T-helper 2 cell (primary cell): ENCODE results near the gene NOL11.
"Not testable (repeated sequence)": the region's sequence is repeated elsewhere in the genome, so short reads cannot be mapped to it uniquely, and the experiment has no call there.

ENCODE experiments used
- DNase-seq, 5 experiments: peaks; one replicate each; pipeline versions ENCODE4 v3.0.0 to v3.0.0-alpha.2; 2012 to 2022
- total RNA-seq, 2 donors: gene quantifications; one replicate each; lab custom pipeline; 2026; lab: John Stamatoyannopoulos, UW

The NOL11 gene
- 104 to 110 reads per million in 2 donors for total RNA-seq

DNA sequence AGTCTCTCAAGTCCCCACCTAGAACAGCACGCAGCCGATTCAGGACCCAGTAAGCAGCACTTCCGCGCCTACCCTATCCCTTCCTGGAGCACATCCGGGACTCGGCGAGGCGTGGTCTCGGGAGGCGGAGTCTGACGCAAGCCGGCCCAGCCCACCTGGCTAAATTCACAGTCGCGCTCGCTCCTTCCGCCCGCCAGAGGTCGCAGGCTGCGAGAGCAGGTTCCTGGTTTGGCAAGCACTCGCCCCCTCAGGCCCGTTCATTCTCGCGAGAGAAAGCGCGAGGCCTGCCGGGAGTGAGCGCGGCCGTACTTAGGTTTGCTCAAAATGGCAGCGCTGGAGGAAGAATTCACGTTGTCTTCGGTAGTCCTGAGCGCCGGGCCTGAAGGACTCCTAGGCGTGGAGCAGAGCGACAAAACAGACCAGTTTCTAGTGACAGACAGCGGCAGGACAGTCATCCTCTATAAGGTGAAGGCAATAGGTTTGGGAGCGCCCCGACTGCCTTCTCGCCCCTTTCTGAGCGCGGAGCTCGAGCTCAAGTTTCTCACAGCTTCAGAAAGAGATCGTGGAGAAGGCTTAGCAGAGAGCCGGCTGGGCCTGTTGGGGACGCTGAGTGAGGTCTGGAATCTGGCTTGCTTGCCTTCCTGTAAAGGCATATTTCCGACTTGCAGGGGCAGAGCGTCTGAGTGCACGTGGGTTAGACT lies at the start of gene NOL11:
TSS of gene NOL11 (plus strand) at position 313 of the 701 bp plus-strand sequence. CDS start at position 325, 12 bp downstream.
- DNase-seq = peak; percentile 96 to 99 (median 99)

- DNase-seq = no peak
Measured at GRCh38 chr17:67671493-67671892, 46.2 kb upstream of the NOL11 start.

DNA sequence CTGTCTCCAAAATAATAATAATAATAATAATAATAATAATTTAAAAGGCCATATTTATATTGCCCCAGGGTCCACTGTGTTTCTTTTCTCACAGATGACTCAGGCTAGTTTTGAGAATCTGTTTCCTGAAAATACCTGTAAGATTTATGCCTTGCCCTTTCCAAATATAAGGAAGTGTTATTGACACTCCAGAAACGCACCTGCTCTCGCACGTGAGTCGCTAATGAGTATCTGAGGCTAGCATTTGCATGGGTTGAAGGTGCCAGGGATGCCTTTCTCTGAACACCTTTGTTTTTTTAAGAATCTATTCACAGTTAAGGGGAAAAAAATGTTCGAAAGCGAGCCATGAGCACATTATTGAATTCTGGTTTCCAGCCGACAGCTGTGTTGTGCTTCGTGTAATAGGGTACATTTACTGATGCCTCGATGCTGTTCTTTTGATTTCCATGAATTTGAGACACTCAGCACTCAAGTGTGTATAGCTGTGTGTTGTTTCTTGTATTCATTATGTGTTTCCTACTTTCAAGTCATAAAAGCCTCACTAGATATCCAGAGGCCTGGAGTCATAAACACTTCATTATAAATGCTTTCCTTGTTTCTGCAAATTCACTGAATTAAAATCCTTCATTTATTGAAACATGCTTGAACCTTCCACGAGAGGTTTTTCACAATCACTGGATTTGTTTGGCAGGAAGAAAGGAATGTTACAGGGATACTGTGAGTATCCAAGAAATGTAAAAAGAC lies 45.0 kb upstream of the NOL11 start:
- DNase-seq = no peak

DNA sequence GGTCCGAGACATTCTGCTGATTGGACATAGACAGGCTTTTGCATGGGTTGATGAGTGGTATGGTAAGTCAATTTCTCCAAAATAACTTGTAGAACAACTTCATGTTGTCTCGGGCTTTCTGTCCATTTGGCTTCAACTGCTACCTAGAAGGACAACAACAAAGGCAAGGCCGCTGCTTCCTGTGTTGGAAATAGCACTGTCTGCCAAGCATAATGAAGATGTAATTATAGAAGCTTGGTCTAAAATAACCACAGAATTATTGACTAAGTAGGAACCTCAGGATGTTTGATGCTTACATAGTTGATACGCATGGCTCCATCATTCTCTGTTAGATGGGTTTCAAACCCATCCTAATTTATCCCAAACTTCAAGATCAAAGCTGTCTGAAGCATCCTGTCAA lies 42.3 kb upstream of the NOL11 start:
- DNase-seq = no peak

- DNase-seq = no peak
Measured at GRCh38 chr17:67676305-67676704, 41.4 kb upstream of the NOL11 start.

GRCh38 chr17:67678414-67678813 lies 39.3 kb upstream of the NOL11 start:
- DNase-seq = no peak

- DNase-seq = no peak
Measured at GRCh38 chr17:67679225-67679624, 38.5 kb upstream of the NOL11 start.

GRCh38 chr17:67679721-67680120 lies 38.0 kb upstream of the NOL11 start:
- DNase-seq = no peak

- no peak for DNase-seq
Measured at GRCh38 chr17:67680445-67681224, 37.1 kb upstream of the NOL11 start.

DNA sequence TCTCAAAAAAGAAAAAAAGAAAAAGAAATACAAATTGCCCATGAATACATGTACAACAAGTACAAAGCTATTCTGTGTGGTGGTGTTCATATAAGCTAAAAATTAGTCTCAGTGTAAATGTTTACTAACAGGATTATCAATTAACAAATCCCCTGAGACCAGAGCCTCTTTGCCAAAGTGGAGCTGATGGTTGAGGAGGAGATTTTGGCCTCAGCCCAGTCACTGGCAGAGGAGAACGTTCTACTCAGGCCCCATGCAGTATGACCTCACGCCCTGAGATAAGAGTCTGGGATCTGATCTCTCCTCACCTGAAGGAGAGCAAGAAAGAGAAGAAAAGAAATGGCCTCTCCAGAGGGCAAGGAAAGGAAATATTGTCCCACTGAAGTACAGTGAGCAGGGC lies 35.5 kb upstream of the NOL11 start:
- DNase-seq = no peak

- DNase-seq = no peak
Measured at GRCh38 chr17:67685351-67685750, 32.4 kb upstream of the NOL11 start.

DNA sequence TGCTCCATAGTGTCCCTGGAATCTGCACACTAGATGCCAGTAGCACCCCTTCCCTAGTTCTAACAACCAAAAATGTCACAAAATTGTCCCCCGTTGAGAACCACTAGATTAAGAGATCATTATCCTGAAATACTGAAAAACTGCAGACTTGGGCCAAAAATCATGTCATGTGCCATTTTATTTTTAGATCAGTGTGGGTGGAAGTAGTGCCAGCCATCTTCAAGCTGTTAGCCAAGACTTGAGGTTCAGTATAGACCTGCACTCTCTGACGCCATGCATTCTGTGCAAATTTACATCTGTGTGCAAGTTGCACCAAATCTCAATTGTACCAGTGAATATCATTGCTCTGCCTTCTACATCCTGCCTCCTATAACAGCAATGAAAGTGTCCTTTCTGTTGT lies 31.5 kb upstream of the NOL11 start:
- DNase-seq = no peak

GRCh38 chr17:67687511-67687910 lies 30.2 kb upstream of the NOL11 start:
- no peak for DNase-seq

GRCh38 chr17:67689534-67690177 lies 28.1 kb upstream of the NOL11 start:
- peak in 3 of 5 experiments; percentile 6 to 52 (median 27) for DNase-seq

DNA sequence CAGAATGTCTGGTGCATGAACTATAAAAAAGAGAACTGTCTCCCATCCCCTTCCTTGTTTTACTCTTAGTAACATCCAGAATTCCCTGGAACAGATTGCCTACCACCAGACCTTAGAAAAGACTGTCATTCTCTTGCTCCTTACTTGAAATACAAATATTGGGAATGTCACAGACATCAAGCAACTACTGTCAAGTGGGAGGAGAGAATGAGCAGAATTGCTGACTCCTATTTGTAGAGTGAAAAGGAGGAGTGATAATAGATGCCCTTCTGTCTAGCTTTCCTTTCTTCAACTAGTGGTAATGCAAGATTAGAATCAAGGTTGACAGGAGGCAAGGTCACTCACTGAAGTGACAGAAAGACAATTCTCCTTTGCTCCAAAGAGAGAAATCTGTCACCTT lies 23.9 kb upstream of the NOL11 start:
- DNase-seq = no peak

DNA sequence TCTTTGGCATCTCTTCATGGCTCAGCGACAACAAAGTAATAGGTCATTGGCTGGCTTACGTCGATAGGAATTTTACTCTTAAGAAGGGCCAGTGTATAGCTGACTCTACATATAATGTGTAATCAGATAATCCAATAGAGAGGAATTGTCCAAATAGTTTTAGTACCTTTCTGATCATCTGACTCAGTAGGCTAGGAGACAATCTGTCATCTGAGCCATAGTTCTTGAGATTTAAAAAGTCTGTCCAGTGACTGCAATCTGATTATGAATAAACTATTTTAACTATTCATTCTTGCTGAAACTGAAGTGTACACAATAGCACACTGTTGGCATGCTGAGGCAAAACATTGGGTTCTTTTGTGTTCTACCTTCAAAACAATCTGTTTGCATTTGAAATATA lies 21.4 kb upstream of the NOL11 start:
- no peak for DNase-seq

DNA sequence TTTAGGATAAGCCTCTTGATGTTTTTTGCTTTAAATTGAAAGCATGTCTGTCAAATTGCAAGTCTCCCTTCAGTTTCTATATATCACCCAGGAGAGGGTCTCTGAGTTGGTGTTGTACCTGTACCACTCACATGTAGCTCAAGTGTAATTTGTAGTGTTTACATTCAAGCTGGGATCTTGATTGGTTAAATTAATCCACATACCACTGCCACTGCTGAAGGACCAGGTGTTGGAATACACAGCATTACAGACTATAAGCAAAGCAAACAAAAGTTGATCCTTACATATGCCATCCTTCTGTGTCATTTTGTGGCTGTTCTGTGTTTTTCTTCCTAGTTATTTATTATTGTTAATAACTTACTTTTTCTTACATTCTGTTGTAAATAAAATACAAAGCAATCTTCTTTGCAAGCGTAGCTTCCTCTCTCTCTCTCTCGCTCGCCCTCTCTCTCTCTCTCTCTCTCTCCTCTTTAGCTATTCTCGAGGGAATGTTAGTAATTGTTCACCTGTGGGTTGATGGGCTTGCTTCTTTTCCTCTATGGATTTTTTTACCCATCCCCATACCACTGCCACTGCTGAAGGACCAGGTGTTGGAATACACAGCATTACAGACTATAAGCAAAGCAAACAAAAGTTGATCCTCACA lies 20.8 kb upstream of the NOL11 start:
- no peak for DNase-seq

DNA sequence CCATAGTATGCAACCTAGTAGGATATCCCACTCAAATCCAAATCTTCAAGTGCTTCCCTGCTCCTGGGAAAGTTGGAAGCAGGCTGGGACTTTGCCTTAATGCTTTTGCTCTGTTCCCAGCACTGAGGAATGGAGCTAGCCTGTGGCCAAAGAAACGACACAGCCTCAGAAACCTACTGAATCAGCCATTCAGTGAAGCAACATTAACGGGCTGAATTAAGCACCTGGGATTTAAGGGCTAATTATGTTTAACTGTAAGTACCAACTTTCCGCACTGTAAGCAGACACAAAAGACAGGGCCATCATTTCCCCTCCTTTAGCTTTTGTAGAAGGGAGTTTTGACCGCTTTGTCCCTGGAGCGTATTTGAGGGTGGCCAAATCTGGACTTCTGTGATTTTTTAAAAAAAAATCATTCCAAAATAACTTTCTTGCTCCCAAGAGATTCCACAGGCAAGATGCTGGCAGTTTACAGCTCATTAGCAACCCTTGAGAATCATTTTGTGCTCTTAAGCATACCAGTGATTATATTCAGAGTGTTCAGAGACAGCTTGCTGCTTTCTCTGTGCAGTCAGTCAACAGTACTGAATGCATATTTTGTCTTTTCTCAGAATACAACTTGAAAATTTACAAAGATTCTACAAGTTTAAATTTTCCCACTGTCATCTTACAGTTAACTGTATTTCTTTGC lies 17.6 kb upstream of the NOL11 start:
- DNase-seq = no peak

- no peak for DNase-seq
Measured at GRCh38 chr17:67700725-67701119, 17.0 kb upstream of the NOL11 start.

DNA sequence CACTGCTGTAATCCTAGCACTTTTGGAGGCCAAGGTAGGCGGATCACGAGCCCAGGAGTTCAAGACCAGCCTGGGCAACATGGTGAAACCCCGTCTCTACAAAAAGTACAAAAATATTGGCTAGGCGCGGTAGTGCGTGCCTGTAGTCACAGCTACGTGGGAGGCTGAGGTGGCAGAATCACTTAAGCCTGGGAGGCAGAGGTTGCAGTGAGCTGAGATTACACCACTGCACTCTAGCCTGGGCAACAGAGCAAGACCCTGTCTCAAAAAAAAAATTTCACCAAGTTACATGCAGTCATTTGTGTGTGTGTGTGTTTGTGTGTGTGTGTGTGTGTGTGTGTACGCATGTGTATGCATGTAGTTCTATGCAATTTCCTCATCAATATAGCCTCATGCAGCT lies 14.9 kb upstream of the NOL11 start:
- not testable (repeated sequence) for DNase-seq

GRCh38 chr17:67707442-67707841 lies 10.3 kb upstream of the NOL11 start:
- DNase-seq = no peak

DNA sequence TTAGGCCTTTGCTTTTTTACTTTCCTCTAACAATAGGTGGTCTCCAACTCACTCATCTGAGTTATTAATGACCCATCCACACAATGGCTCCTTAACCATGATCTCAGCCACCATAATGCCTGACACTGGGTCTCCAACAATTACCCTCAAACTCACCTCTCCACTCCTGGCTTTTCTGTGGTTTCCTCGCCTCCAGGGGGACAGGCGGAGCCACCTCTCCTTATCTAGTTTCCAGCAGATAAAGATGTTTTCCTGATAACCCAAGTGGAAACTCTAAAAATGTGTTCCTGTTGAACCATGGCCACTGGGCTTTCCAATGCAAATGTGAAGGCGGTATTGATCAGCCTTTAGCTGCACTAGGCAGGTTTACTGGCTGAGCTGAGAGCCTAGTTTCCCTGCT lies 9.4 kb upstream of the NOL11 start:
- DNase-seq = no peak
